ENCODE data around the gene SLC10A7. TPM values are rescaled to one million over a fixed set of nuclear protein-coding genes. Genes with fewer than 3 reads are reported as not detected.

SLC10A7 gene
- total RNA-seq, 1 donor from 2014 or later: 8.9 TPM

- H3K27me3 ChIP-seq (ENCODE audit: insufficient read depth, low read length): no peaks in the 10 kb centered on the region
- Mint-ChIP-seq H3K27me3 (ENCODE audit: low read depth, unreplicated experiment) (no peaks in the 10 kb centered on the region), H3K9me3 (ENCODE audit: unreplicated experiment) (no peaks in the 10 kb centered on the region), H3K27ac (ENCODE audit: unreplicated experiment) (no peak overlapping the region), H3K4me3 (ENCODE audit: unreplicated experiment) (no peak overlapping the region), H3K36me3 (ENCODE audit: low read depth, unreplicated experiment) (no peaks in the 10 kb centered on the region), H3K4me1 (ENCODE audit: low read depth, unreplicated experiment) (no peaks in the 10 kb centered on the region)
- no peaks in the 10 kb centered on the region for H3K36me3 ChIP-seq (ENCODE audit: insufficient read depth, low read length)
- DNase-seq (ENCODE audit: low read depth) (no peak), FAIRE-seq (no peak)
- TF ChIP-seq EZH2 (IDR thresholded peaks at IDR 0.05; ENCODE audit: insufficient read depth, low read length) (no peak), CTCF (IDR thresholded peaks at IDR 0.05; ENCODE audit: insufficient read depth, low read depth, low read length) (no peak)
- no peaks in the 10 kb centered on the region for H4K20me1 ChIP-seq (ENCODE audit: insufficient read depth, low read length)
- H3K9ac ChIP-seq (ENCODE audit: low read length): no peak overlapping the region
- no peaks in the 10 kb centered on the region for H3K4me1 ChIP-seq (ENCODE audit: insufficient read depth, low read length)
- no peak overlapping the region for H3K4me2 ChIP-seq (ENCODE audit: low read length)
- H2AFZ ChIP-seq (ENCODE audit: low read depth, low read length): no peak overlapping the region
- H3K4me3 ChIP-seq (ENCODE audit: insufficient read depth, low read depth, low read length): no peak overlapping the region
- H3K79me2 ChIP-seq (ENCODE audit: insufficient read depth, low read length): no peaks in the 10 kb centered on the region
- no peak overlapping the region for H3K27ac ChIP-seq (ENCODE audit: low read depth, low read length)
- no peaks in the 10 kb centered on the region for H3K9me3 ChIP-seq (ENCODE audit: insufficient read depth, low read depth, low read length)
These were observed 13.4 kb downstream of the SLC10A7 start for GRCh38 chr4:146508229-146508939.

GRCh38 chr4:146507632-146508031 is 14.1 kb downstream of the SLC10A7 start:
- H3K27ac Mint-ChIP-seq (ENCODE audit: unreplicated experiment): no peak overlapping the region
- FAIRE-seq: no peak
- Histone ChIP-seq H3K4me3 (ENCODE audit: insufficient read depth, low read depth, low read length) (no peak overlapping the region), H3K79me2 (ENCODE audit: insufficient read depth, low read length) (no peaks in the 10 kb centered on the region), H3K36me3 (ENCODE audit: insufficient read depth, low read length) (peaks cover 5% of the 10 kb centered on the region), H3K9ac (ENCODE audit: low read length) (no peak overlapping the region), H2AFZ (ENCODE audit: low read depth, low read length) (no peak overlapping the region), H4K20me1 (ENCODE audit: insufficient read depth, low read length) (no peaks in the 10 kb centered on the region), H3K9me3 (ENCODE audit: insufficient read depth, low read depth, low read length) (no peaks in the 10 kb centered on the region), H3K4me1 (ENCODE audit: insufficient read depth, low read length) (no peaks in the 10 kb centered on the region), H3K27me3 (ENCODE audit: insufficient read depth, low read length) (no peaks in the 10 kb centered on the region), H3K4me2 (ENCODE audit: low read length) (no peak overlapping the region), H3K27ac (ENCODE audit: low read depth, low read length) (no peak overlapping the region)
- DNase-seq (ENCODE audit: low read depth): no peak
- no peak for TF ChIP-seq EZH2 (IDR thresholded peaks at IDR 0.05; ENCODE audit: insufficient read depth, low read length)
- no peak for TF ChIP-seq CTCF (IDR thresholded peaks at IDR 0.05; ENCODE audit: insufficient read depth, low read depth, low read length)
- H3K4me3 Mint-ChIP-seq (ENCODE audit: unreplicated experiment): no peak overlapping the region
- no peaks in the 10 kb centered on the region for H3K9me3 Mint-ChIP-seq (ENCODE audit: unreplicated experiment)
- H3K36me3 Mint-ChIP-seq (ENCODE audit: low read depth, unreplicated experiment): no peaks in the 10 kb centered on the region
- H3K27me3 Mint-ChIP-seq (ENCODE audit: low read depth, unreplicated experiment): no peaks in the 10 kb centered on the region
- H3K4me1 Mint-ChIP-seq (ENCODE audit: low read depth, unreplicated experiment): no peaks in the 10 kb centered on the region

- no peaks in the 10 kb centered on the region for H3K27me3 Mint-ChIP-seq (ENCODE audit: low read depth, unreplicated experiment)
- Histone ChIP-seq H3K9me3 (ENCODE audit: insufficient read depth, low read depth, low read length) (no peaks in the 10 kb centered on the region), H4K20me1 (ENCODE audit: insufficient read depth, low read length) (no peaks in the 10 kb centered on the region), H3K79me2 (ENCODE audit: insufficient read depth, low read length) (no peaks in the 10 kb centered on the region), H3K36me3 (ENCODE audit: insufficient read depth, low read length) (peaks cover 7% of the 10 kb centered on the region), H2AFZ (ENCODE audit: low read depth, low read length) (no peak overlapping the region), H3K4me1 (ENCODE audit: insufficient read depth, low read length) (no peaks in the 10 kb centered on the region), H3K27me3 (ENCODE audit: insufficient read depth, low read length) (no peaks in the 10 kb centered on the region), H3K4me2 (ENCODE audit: low read length) (no peak overlapping the region), H3K9ac (ENCODE audit: low read length) (no peak overlapping the region), H3K27ac (ENCODE audit: low read depth, low read length) (no peak overlapping the region), H3K4me3 (ENCODE audit: insufficient read depth, low read depth, low read length) (no peak overlapping the region)
- FAIRE-seq (no peak), DNase-seq (ENCODE audit: low read depth) (no peak)
- no peak for TF ChIP-seq EZH2 (IDR thresholded peaks at IDR 0.05; ENCODE audit: insufficient read depth, low read length)
- no peak for TF ChIP-seq CTCF (IDR thresholded peaks at IDR 0.05; ENCODE audit: insufficient read depth, low read depth, low read length)
- H3K36me3 Mint-ChIP-seq (ENCODE audit: low read depth, unreplicated experiment): no peaks in the 10 kb centered on the region
- no peak overlapping the region for H3K27ac Mint-ChIP-seq (ENCODE audit: unreplicated experiment)
- H3K4me3 Mint-ChIP-seq (ENCODE audit: unreplicated experiment): no peak overlapping the region
- H3K9me3 Mint-ChIP-seq (ENCODE audit: unreplicated experiment): no peaks in the 10 kb centered on the region
- no peaks in the 10 kb centered on the region for H3K4me1 Mint-ChIP-seq (ENCODE audit: low read depth, unreplicated experiment)
These were observed 15.5 kb downstream of the SLC10A7 start for GRCh38 chr4:146506272-146506671.
